MV-4-11 (cell line): Measurements from ENCODE around the gene TLE6.
"Not testable (repeated sequence)": the region's sequence is repeated elsewhere in the genome, so short reads cannot be mapped to it uniquely, and the experiment has no call there.

Experiments used
- DNase-seq: peaks from one replicate; lab custom pipeline; 2025; lab: John Stamatoyannopoulos, UW

TLE6 gene

DNA sequence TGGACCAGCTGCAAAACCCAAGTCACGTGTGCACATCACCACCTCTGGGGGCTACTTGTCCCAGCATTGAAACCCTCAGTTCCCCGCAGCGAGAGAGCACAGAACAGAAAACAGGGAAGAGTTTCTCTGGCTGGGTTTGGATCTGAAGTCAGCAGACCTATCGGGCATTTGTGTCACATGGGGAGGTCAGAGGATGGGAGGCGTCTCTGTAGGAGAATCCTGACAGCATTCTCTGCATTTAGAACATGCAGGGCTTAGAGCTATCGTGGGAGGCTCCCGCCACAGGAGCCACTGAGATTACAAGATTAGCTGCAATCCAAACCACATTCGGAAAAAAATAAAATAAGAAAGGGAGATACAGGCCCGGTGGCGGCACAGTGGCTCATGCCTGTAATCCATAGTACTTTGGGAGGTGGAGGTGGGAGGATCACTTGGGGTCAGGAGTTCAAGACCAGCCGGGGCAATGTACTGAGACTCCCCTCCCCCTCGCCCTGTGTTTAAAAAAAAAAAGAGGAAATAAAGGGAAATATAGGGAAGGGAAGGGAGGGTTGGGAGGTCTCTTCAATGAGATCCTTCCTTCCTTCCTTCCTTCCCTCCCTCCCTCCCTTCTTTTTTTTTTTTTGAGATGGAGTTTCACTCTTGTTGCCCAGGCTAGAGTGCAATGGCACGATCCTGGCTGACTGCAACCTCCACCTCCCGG lies 2.9 kb upstream of the TLE6 start:
- DNase-seq, result peak; percentile 98

DNA sequence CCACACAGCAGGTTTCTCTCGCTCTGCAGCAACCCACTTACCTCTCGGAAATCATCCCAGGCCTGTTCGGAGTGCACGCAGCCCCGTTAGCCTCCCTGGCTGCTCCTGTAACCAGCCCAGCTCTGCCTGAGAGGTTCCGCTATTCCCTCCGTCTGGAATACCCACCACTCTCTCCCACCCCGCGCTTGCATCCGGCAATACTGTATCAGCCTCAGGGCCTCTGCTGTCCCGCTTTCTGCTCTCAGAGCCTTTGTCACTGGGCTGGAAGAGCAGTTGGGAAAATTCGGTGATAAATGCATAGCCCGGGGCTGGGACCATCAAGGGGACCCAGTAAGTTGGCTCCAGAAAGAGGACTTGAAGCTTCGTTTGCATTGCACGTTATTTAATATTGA lies 759 bp upstream of the TLE6 start:
- DNase-seq, result no peak

DNA sequence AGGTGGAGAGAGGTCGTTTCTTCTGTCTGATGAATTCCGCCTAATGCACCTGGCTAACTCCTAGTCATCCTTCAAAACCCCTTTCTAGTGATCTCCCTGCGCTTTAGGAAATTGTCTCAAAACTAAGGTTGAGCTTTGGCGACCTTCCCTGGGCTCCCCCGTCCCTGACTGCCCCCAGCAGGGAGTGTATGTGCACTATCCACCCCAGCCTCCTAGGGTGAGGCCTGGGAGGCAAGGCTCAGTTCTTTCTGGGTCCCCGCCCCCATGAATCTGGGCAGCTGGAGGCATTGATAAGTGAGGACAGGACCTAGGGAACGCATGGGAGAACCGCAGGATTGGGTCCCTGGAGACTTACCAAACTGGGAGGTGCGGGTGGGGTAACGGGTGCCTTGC lies 378 bp downstream of the TLE6 start:
- no peak for DNase-seq

DNA sequence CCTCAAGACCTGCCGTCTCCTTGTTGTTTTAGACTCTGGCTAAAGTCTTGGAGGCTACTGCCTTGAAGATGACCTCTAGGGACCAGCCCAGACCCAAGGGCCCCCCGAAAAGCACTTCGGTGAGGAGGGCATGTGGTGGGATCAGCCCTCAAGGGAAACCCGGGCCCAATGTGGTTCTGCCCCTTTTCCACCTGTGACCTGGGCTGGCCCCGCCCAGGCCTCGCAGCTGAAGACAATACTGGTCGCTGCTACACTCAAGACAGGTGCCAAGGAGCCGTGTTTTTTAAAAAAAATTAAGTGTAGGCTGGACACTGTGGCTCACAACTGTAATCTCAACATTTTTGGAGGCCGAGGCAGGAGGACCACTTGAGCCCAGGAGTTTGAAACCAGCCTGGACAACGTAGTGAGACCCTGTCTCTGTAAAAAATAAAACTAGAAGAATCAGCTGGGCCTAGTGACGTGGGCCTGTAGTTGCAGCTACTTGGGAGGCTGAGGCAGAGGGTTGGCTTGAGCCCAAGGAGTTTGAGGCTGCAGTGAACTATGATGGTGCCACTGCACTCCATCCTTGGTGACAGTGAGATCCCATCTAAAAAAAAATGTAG lies 903 bp downstream of the TLE6 start:
- DNase-seq, result no peak

DNA sequence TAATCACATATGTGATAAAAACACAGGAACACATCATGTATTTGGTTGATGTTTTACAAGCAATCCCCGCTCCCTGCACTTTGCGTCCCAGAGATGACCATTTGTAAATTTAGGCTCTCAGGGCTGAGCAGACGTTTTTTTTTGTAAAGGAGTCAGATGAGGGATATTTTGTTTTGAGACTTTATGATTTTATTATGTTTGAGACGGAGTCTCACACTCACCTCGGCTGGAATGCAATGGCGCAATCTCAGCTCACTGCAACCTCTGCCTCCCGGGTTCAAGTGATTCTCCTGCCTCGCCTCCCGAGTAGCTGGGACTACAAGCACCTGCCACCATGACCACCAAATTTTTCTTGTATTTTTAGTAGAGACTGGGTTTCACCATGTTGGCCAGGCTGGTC lies 1.4 kb downstream of the TLE6 start:
- no peak for DNase-seq

DNA sequence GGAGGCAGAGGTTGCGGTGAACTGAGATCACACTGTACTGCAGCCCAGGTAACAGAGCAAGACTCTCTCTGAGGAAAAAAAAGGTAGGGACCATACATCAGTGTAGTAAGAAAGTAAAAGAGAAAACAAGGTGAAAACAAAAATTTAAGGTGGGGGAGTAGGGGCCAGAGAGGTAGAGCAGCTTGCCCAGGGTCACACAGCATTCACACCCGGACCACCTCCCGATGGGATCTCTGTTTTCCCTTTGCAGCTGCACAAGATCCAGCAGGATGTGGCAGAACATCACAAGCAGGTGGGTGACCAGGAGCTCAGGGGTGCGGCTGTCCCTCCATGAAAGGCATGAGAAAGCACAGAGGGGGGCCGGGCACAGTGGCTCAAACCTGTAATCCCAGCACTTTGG lies 4.5 kb downstream of the TLE6 start:
- DNase-seq, result no peak

DNA sequence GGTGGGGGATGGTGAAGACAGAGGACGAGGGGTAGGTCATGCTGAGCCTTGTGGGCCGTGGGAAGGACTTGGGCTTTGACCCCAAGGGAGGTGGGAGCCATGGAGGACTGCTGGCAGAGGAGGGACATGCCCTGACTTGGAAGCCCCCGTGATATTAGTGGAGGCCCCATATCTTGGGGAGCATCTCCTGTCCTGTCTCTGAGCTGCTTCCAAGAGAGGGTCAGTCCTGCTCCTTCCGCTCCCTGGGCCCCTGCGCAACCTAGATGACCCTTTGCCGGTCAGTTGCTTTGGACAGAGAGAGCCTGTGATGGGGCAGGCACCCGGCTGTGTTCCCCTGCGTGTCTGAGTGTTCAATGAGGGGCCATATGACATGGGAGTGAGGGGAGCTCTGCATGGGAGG lies 5.2 kb downstream of the TLE6 start:
- no peak for DNase-seq

DNA sequence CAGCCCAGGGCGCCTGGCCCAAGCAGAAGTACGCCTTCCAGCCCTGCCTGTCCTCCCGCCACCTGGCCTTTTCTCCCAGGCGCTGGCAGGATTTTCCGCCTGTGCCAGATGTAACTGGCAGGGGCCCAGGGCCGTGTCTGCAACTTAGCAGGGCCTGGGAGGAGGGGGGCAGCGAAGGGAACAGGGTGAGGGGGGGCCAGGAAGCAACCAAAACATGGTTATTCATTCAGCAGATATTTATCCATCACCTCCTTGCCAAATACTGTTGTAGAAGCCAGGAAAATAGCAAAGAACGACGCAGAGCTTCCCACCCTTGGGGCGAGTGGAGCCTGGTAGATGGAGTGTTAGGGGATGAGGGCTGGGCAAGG lies 5.6 kb downstream of the TLE6 start:
- no peak for DNase-seq

DNA sequence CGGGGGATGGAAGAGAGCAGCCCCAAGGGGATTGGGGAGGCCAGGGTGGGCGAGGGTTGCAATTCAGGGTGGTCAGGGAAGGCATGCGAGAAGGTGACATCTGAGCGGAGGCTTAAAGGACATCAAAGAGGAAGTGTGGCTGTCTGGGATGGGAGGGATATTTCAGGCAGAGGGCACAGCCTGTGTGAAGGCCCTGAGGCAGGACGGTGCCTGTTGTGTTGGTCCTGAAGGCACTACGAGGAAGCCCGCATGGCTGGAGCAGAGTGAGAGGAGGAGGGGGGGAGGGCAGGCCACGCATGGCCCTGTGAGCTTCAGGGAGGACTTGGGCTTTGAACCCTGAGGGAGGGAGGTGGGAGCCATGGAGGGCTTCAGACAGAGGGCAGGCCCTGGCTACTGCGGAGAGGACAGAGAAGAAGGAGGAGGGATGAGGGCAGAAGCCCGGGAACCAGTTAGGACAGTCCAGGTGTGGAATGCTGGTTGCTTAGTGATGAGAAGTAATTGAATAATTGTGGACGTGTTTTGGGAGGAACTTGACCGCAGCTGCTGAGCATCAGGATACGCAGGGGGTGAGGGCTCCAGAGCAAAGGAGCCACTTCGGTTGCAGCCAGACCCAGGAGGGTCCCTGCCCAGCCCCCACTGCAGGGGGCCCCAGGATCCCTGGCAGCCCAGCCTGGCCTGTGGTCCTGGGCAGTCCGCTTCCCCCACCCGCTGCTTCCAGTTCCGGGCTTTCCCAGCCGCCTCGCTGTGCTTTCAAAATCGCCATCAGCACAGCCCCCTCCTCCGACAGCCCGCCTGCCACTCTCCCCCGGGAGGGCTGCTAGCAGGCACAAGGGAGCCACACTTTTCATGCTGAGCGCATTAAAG lies 6.2 kb downstream of the TLE6 start:
- DNase-seq, result no peak

DNA sequence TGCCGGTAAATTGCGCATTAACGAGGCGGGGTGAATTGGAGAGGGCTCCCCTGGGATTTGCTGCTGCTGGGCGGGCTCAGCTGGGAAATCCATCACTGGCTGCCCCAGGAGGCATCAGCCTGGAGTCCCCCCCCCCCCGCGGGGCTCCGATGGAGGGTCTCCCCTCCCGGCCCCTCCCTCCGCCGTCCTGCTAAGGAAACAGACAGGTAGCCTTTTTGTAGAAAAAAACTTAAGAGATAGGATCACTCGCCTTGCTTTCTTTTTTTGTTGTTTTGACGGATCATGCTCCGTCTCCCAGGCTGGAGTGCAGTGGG lies 6.8 kb downstream of the TLE6 start:
- DNase-seq, result no peak

DNA sequence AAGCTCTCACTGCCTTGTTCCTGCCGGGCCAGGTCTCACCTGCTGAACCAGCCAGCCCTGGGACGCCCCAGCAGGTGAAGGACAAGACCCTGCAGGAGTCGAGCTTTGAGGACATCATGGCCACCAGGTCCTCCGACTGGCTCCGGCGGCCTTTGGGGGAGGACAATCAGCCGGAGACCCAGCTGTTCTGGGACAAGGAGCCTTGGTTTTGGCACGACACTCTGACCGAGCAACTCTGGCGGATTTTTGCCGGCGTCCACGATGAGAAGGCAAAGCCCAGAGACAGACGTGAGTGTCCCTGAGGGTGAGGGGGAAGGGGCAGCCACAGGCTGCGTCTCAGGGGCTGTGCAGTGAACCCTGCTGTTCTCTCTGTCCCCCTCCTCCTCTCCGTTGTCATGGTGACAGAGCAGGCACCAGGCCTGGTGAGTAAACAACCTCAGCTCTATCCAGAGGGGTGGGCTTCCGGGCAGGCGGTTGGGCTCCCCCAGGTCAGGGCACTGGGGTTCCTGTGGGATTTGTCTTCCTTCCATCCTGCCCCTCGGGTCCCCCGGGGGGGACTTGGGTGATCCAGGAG lies 9.7 kb downstream of the TLE6 start:
- DNase-seq, result no peak

DNA sequence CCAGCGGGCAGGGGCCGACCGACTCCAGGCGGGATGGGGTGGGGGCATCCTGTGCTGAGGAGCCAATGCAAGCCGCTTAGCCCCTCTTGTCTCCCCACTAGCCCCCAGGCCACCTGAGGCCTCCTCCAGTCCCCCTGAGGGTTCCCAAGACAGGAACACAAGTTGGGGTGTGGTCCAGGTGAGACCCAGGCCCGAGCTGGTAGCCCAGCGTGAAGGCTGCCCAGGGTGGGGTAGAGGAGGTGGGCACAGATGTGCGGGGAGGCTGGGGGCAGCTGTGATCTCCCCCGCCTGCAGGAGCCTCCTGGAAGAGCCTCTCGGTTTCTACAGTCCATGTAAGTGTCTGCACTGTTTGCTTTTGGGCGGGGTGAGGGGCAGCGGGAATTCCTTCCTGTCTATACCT lies 10.4 kb downstream of the TLE6 start:
- no peak for DNase-seq

DNA sequence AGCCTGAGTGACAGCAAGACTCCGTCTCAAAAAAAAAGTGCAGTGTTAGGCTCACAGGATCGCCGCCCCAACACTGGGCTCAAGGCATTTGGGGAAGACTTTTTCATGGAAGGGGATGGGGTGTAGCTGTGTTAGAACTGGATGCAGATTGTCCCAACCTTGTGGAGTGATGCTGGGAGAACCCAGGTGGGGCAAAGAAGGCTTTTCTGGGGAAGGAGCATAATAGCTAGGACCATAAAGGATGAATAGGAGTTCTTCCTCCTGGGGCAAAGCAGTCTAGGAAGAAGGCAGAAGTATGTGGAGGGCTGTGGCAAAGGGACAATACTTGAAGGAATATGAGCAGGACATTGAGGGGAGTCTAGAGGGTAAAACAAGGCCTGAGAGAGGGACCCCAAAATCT lies 11.2 kb downstream of the TLE6 start:
- no peak for DNase-seq

DNA sequence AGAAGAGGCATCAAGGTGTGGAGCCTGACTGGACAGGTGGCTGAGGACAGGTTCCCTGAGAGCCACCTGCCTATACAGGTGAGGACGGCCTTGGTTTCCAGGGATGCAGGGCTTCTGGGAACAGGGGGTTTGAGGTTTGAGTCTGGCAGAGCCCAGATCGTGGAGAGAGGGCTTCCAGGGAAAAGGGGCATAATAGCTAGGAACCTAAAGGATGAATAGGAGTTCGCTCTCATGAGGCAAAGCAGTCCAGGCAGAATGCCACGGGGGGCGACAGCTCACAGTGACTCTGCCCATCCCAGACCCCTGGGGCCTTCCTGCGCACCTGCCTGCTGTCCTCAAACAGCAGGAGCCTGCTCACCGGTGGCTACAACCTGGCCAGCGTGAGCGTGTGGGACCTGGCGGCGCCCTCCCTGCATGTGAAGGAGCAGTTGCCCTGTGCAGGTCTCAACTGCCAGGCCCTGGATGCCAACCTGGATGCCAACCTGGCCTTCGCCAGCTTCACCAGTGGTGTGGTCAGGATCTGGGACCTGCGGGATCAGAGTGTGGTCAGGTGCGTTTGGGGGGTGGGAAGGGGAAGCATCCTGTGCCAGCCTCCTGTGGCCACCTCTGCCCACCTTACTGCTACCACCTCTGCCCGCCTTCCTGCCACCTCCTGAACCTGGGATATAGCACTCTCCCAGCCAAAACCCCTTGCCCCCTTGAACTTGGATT lies 12.0 kb downstream of the TLE6 start:
- DNase-seq, result no peak

DNA sequence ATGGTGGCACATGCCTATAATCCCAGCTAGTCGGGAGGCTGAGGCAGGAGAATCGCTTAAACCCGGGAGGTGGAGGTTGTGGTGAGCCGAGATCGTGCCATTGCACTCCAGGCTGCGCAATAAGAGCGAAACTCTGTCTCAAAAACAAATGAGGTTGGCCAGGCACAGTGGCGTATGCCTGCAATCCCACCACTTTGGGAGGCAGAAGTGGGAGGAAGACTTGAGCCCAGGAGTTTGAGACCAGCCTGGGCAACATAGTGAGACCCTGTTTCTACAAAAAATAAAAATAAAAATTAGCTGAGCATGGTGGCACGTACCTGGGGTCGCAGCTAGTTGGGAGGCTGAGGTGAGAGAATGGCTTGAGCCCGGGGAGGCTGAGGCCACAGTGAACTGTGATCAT lies 15.0 kb downstream of the TLE6 start:
- not testable (repeated sequence) for DNase-seq

DNA sequence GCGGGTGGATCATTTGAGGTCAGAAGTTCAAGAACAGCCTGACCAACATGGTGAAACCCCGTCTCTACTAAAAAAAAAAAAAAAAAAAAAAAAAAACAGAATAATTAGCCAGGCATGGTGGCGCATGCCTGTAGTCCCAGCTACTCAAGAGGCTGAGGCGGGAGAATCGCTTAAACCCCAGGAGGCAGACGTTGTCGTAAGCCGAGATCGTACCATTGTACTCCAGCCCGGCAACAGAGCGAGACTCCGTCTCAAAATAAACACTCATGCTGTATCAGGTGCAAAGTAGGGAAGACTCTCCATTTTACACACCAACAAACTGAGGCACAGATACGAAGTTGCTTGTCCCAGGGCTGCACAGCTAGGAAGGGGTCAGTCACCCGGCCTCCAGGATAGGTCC lies 15.6 kb downstream of the TLE6 start:
- no peak for DNase-seq

DNA sequence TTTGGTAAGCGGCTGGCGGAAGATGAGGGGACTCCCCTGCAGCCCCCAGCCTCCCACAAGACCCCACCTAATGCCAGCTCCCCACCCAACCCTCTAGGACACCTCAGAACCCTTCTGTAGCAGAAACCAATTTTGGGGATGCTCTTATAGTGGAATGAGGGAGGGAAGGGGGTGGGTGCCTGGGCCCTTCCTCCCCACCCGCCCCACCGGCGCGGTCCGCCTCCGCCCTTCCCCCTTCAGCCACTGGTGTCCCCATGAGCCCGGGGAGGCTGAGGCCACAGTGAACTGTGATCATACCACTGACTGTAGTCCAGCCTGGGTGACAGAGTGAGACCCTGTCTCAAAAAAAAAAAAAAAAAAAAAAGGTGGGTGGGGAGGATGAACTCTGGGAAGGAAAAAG lies 16.2 kb downstream of the TLE6 start:
- no peak for DNase-seq

DNA sequence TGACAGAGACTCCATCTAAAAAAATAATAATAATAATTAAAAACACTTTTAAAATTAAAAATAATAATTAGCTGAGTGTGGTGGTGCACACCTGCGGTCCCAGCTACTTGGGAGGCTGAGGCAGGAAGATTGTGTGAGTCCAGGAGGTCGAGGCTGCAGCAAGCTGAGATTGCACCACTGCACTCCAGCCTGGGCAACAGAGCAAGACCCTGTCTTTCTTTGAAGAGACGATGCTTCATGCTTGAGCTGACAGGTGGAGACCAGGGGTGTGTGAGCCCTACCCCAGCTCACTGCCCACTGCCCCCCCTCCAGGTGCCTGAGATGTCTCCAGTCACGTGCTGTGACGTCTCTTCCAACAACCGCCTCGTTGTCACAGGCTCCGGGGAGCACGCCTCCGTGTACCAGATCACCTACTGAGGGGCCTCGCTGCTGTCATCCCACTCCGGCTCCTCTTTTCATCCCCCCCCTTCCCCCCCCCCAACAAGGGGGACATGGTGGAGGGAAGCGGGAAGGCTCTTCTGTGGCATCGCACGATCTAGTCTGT lies 17.3 kb downstream of the TLE6 start:
- no peak for DNase-seq

DNA sequence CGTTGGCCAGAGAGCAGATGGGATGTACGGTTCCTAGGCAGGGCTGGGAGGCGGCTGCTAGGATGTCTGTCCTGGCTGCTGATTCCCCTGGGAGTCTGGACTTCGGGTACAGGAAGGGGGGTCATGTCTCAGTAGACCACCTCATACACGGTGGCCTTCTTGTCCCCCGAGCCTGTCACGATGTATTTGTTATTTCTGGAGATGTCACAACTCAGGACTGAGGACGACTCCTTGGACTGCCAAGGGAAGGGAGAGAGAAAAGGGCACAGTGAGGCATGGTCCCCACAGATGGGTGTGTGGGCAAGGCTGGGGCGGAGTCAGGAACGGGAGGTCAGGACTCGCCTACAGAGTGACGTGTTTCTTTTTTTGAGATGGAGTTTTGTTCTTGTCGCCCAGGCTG lies 20.4 kb downstream of the TLE6 start:
- DNase-seq, result no peak

DNA sequence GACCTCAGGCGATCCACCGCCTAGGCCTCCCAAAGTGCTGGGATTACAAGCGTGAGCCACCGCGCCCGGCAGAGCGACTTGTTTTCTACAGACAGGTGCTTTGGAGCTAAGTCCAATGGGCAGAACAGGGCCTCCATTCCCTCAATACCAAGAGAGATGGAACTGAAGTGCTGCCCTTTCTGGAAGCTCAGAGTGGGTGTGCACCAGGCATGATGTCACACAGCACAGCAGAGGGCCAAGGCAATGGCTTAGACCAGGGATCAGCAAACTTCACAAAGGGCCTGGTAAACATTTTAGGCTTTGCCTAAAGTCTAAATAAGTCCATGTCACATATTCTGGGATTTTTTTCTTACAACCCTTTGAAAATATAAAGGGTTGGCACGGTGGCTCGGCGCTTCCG lies 21.3 kb downstream of the TLE6 start:
- no peak for DNase-seq

DNA sequence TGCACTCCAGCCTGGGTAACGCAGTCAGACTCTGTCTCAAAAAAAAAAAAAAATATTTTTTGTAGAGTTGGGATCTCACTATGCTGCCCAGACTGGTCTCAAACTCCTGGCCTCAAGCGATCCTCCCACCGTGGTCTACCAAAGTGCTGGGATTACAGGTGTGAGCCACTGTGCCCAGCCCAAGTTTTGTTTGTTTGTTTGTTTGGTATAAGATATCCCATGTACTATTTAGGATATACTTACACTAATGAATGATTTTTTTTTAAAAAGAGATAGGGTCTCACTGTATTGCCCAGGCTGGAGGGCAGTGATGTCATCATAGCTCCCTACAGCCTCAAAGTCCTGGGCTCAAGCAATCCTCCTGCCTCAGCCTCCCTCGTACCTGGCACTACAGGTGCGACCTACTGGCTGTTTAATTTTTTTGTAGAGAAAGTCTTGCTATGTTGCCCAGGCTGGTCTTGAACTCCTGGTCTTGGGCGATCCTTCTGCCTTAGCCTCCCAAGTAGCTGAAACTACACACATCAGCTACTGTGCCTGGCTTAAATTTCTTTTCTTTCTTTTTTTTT lies 24.0 kb downstream of the TLE6 start:
- DNase-seq, result no peak

DNA sequence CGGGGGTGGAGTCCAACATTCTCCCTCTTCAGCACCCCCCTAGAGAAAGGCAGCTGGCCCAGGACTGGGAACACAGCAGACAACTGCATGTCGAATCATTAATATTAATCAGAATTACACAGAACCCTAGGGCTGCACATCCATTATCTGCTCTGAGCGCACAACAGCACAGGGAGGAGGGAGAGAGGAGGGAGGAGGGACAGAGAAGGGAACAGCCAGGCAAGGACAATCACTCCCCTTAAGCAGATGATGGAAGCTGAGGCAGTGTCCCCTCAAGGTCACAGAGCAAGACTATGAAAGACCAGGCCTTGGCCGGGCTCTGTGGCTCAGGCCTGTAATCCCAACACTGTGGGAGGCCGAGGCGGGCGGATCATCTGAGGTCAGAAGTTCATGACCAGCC lies 25.7 kb downstream of the TLE6 start:
- no peak for DNase-seq
